Vagina (tissue), 2 donors: ENCODE measurements around the gene SSU72. TPM values are rescaled to one million over a fixed set of nuclear protein-coding genes. Genes with fewer than 3 reads are reported as not detected.

Experiments used
- DNase-seq, 2 donors: peaks; one replicate each; pipeline ENCODE4 v3.0.0-alpha.2; 2017; ENCODE audit errors: extremely low spot score in 2 of 2
- H3K27ac ChIP-seq: fragments of 200-600 bp; sonication (generic); one replicate; pipeline ENCODE4 v1.5.1; 2019
- H3K27me3 ChIP-seq: fragments of 200-600 bp; sonication (generic); one replicate; pipeline ENCODE4 v1.5.1; 2019
- H3K36me3 ChIP-seq, 2 donors: fragments of 200-600 bp; sonication (generic); one replicate each; pipeline ENCODE4 v1.5.1; 2017 to 2019
- H3K4me1 ChIP-seq: fragments of 200-600 bp; sonication (generic); one replicate; pipeline ENCODE4 v1.5.1; 2019
- H3K4me3 ChIP-seq, 2 donors: fragments of 200-600 bp; sonication (generic); 1 replicate in 1 of 2; 2 replicates in 1 of 2; pipeline ENCODE4 v1.5.1; 2016 to 2019
- H3K9me3 ChIP-seq: fragments of 200-600 bp; sonication (generic); one replicate; pipeline ENCODE4 v1.5.1; 2019
- POLR2A ChIP-seq, 2 donors: fragments of 450-650 bp; IDR thresholded peaks; one replicate each; pipeline ENCODE4 v1.6.1; 2017; ENCODE audit warnings: antibody characterized with exemption in 2 of 2, mild to moderate bottlenecking in 2 of 2, moderate library complexity in 2 of 2
- POLR2AphosphoS5 ChIP-seq, 2 donors: sonication (generic); formaldehyde crosslinking; IDR thresholded peaks; one replicate each; pipeline ENCODE4 v1.9.0; 2017; ENCODE audit warnings: antibody characterized with exemption in 2 of 2, mild to moderate bottlenecking in 2 of 2, low read depth in 1 of 2; ENCODE audit not compliant: insufficient read depth in 1 of 2
- intact Hi-C: fragments of 100-400 bp; cut with DNase I; formaldehyde crosslinking; loops from one replicate; pipeline ENCODE4 v1.15.1; 2023
- total RNA-seq: library from RNA; depleted of rRNA; stranded (reverse); fragments of >200 nt; gene quantifications from one replicate; pipeline ENCODE4 v1.2.3, GENCODE V29; 2016
- TF ChIP-seq, protein P1 (sequence below), 3 experiments: fragments of 450-650 bp in 2 of 3; fragments of 200-600 bp in 1 of 3; sonication (generic) in 1 of 3; IDR thresholded peaks; one replicate each; pipeline ENCODE4 v1.5.1; 2017 to 2019; ENCODE audit warnings: antibody characterized with exemption in 3 of 3, mild to moderate bottlenecking in 2 of 3, moderate library complexity in 2 of 3

Gene SSU72
- total RNA-seq, 1 donor from 2014 or later: 105 TPM

DNA sequence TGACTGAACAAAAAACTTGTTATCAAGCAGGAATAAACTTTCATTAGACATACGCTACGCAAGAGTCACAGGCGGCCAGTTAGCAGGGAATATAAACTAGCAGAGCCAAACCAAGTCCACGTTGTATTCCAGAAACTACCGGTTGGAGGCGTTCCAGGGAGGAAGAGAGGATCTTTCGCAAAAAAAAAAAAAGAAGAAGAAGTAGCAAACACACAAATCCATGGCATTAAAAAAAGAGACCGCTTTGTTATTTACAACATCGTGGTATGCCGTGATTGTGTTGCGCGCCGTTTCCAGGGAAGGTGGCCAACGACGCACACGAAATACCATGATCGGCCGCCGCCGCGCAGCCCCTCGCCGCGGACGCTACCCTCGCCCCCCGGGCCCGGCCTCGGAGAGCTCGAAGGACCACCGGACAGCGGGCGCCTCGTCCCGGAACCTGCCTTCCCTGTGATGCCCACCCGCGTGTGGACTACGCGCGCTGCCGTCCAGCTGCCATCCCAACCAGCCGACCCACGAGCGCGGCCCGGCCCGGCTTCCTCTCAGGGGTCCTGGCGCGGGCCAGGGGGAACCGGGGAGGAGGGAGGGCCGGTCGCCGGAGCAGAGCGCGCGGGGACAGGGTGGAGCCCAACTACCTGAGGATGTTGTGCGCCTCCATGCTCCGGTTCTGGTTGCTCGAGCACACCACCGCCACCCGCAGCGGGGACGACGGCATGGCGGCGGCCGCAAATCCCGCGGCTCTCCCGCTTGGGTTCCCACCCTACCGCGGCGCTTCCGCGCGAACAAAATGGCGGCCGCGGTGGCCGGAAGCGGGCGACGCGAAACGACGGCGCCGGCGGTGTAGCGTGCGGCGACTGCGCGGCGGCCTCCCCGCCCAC lies 581 bp downstream of the SSU72 start:
- intact Hi-C loops: no loop called here
- no peaks in the 10 kb centered on the region for H3K36me3 ChIP-seq
- TF ChIP-seq POLR2AphosphoS5 (IDR thresholded peaks at IDR 0.05; ENCODE audit: insufficient read depth in 1 of 2, low read depth in 1 of 2) (no peak), POLR2A (IDR thresholded peaks at IDR 0.05) (no peak)
- TF ChIP-seq, protein P1, sequence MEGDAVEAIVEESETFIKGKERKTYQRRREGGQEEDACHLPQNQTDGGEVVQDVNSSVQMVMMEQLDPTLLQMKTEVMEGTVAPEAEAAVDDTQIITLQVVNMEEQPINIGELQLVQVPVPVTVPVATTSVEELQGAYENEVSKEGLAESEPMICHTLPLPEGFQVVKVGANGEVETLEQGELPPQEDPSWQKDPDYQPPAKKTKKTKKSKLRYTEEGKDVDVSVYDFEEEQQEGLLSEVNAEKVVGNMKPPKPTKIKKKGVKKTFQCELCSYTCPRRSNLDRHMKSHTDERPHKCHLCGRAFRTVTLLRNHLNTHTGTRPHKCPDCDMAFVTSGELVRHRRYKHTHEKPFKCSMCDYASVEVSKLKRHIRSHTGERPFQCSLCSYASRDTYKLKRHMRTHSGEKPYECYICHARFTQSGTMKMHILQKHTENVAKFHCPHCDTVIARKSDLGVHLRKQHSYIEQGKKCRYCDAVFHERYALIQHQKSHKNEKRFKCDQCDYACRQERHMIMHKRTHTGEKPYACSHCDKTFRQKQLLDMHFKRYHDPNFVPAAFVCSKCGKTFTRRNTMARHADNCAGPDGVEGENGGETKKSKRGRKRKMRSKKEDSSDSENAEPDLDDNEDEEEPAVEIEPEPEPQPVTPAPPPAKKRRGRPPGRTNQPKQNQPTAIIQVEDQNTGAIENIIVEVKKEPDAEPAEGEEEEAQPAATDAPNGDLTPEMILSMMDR (IDR thresholded peaks at IDR 0.05): no peak
- peak overlapping the region; percentile 97 to 100 for H3K4me3 ChIP-seq
- DNase-seq: no peak
- no peaks in the 10 kb centered on the region for H3K9me3 ChIP-seq
- H3K27ac ChIP-seq: peak overlapping the region; percentile 98
- no peaks in the 10 kb centered on the region for H3K27me3 ChIP-seq
- H3K4me1 ChIP-seq: peaks cover 54% of the 10 kb centered on the region

DNA sequence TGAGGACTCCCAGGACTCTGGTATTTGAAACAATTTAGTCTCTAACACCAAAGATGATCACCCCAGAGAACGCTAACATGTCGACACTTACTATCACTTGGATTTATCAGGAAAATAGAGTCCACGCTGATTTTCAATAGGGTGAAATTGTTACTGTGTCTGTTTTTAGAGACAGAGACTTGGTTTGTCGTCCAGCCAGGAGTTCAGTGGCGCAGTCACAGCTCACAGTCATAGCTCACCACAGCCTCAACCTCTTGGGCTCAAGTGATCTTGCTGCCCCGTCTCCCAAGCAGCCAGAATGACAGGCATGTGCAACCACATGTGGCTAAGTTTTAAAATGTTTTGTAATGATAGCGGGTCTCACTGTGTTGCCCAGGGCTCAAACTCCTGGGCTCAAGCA lies 5.3 kb downstream of the SSU72 start:
- no peak for DNase-seq
- H3K4me3 ChIP-seq: no peak overlapping the region
- TF ChIP-seq, protein P1 (IDR thresholded peaks at IDR 0.05): no peak
- TF ChIP-seq POLR2A (IDR thresholded peaks at IDR 0.05): no peak
- no peak overlapping the region for H3K27ac ChIP-seq
- H3K36me3 ChIP-seq: peaks cover 0 to 5% of the 10 kb centered on the region in 2 donors
- H3K27me3 ChIP-seq: no peaks in the 10 kb centered on the region
- H3K9me3 ChIP-seq: no peaks in the 10 kb centered on the region
- peaks cover 61% of the 10 kb centered on the region for H3K4me1 ChIP-seq
- intact Hi-C loops: no loop called here

DNA sequence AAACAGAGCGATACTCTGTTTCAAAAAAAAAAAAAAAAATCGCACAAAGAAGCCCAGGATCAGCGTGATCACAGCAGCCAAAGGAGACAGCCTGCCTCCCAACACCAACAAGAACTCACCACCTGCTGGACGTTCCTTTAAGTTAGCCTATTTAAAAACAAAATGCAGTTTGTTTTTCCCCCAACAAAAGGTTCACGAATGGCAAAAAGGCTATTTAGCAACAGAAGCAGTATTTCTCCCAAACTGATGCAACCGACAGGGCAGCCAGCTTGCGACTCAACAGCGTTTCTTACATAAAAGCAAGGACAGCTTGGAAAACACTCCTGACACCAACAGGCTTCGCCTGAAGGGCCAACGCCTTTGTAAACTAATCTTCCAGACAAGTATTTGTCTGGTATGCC lies 6.8 kb downstream of the SSU72 start:
- Histone ChIP-seq H3K27me3 (no peaks in the 10 kb centered on the region), H3K9me3 (no peaks in the 10 kb centered on the region), H3K27ac (no peak overlapping the region), H3K36me3 (peaks cover 0 to 18% of the 10 kb centered on the region in 2 donors), H3K4me1 (peaks cover 51% of the 10 kb centered on the region), H3K4me3 (no peak overlapping the region)
- DNase-seq: no peak
- TF ChIP-seq POLR2AphosphoS5 (IDR thresholded peaks at IDR 0.05; ENCODE audit: insufficient read depth in 1 of 2, low read depth in 1 of 2): no peak
- TF ChIP-seq, protein P1 (IDR thresholded peaks at IDR 0.05): no peak
- TF ChIP-seq POLR2A (IDR thresholded peaks at IDR 0.05): no peak
- intact Hi-C loops: no loop called here

DNA sequence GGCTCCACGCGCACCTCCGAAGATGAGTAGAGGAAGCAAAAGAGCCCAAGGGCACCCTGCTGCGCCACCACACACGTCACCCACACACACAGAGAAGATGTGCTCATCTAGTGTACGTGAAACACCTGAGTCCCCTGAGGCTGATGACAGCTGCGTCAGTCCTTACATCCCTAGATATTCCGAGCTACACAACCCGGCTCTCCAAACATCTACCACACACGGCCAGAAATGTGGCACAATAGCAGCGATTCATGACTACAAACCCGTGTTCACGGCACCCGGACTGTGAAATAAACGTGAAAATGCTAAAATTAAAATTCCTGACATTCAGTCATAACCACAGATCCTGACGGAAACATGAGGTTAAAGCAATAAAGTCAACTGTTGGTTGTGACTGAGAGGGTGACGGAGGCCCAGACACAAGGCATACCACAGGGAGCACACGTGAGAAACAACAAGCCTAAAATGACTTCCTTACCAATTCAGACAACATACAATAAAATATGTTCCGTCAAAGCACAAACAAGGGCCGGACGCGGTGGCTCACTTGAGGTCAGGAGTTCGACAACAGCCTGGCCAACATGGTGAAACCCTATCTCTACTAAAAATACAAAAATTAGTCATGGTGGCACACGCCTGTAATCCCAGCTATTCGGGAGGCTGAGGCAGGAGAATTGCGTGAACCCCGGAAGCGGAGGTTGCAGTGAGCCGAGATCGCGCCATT lies 7.3 kb downstream of the SSU72 start:
- Histone ChIP-seq H3K27ac (no peak overlapping the region), H3K4me1 (peaks cover 46% of the 10 kb centered on the region)

More for the DNA sequence above, 7.3 kb downstream of the SSU72 start:
- no peak overlapping the region for H3K4me3 ChIP-seq
- H3K36me3 ChIP-seq: peaks cover 0 to 24% of the 10 kb centered on the region in 2 donors
- DNase-seq: no peak
- H3K9me3 ChIP-seq: no peaks in the 10 kb centered on the region
- intact Hi-C loops: no loop called here
- H3K27me3 ChIP-seq: no peaks in the 10 kb centered on the region
- TF ChIP-seq POLR2A (IDR thresholded peaks at IDR 0.05): no peak
- TF ChIP-seq POLR2AphosphoS5 (IDR thresholded peaks at IDR 0.05; ENCODE audit: insufficient read depth in 1 of 2, low read depth in 1 of 2): no peak
- TF ChIP-seq, protein P1 (IDR thresholded peaks at IDR 0.05): no peak
